Esophagus squamous epithelium (tissue), 5 donors: Measurements from ENCODE around the gene TOMM70. TPM values are rescaled to one million over a fixed set of nuclear protein-coding genes. Genes with fewer than 3 reads are reported as not detected.
"Not testable (repeated sequence)": the region's sequence is repeated elsewhere in the genome, so short reads cannot be mapped to it uniquely, and the experiment has no call there.

ENCODE experiments used
- DNase-seq: peaks from one replicate; lab custom pipeline; 2025; lab: John Stamatoyannopoulos, UW
- H3K27ac ChIP-seq, 4 donors: fragments of 200-600 bp; sonication (generic); one replicate each; pipeline ENCODE4 v1.5.1; 2016 to 2019; ENCODE audit warnings: mild to moderate bottlenecking in 1 of 4
- H3K27me3 ChIP-seq, 4 donors: fragments of 200-600 bp; sonication (generic); 1 replicate in 3 of 4; 2 replicates in 1 of 4; pipeline versions ENCODE4 v1.5.1 to v1.6.0; 2017 to 2021; ENCODE audit warnings: antibody characterized with exemption in 1 of 4
- H3K36me3 ChIP-seq, 3 donors: fragments of 200-600 bp; sonication (generic); one replicate each; pipeline ENCODE4 v1.5.1; 2016 to 2019
- H3K4me1 ChIP-seq, 3 donors: fragments of 200-600 bp; sonication (generic); one replicate each; pipeline ENCODE4 v1.5.1; 2017 to 2019
- H3K4me3 ChIP-seq, 4 donors: fragments of 200-600 bp; sonication (generic); 1 replicate in 3 of 4; 2 replicates in 1 of 4; pipeline ENCODE4 v1.5.1; 2016 to 2019; ENCODE audit warnings: mild to moderate bottlenecking in 2 of 4, moderate library complexity in 1 of 4
- H3K9me3 ChIP-seq, 3 donors: fragments of 200-600 bp; sonication (generic); one replicate each; pipeline ENCODE4 v1.5.1; 2016 to 2019
- CTCF ChIP-seq, 6 experiments: fragments of 450-650 bp in 4 of 6; fragments of 200-600 bp in 2 of 6; sonication (generic) in 2 of 6; IDR thresholded peaks; one replicate each; pipeline ENCODE4 v1.5.1; 2016 to 2019; ENCODE audit warnings: antibody characterized with exemption in 6 of 6, mild to moderate bottlenecking in 4 of 6, moderate library complexity in 4 of 6
- POLR2A ChIP-seq, 4 donors: fragments of 450-650 bp; IDR thresholded peaks; one replicate each; pipeline ENCODE4 v1.6.1; 2017; ENCODE audit warnings: antibody characterized with exemption in 4 of 4, mild to moderate bottlenecking in 4 of 4, moderate library complexity in 3 of 4
- WGBS, 2 donors: methylation state at CpG; one replicate each; pipeline ENCODE4 v1.1.5; 2018; 5-methylcytosine and 5-hydroxymethylcytosine counted together
- intact Hi-C: fragments of 100-400 bp; cut with DNase I; formaldehyde crosslinking; loops from one replicate; pipeline ENCODE4 v1.15.0; 2022
- total RNA-seq, 4 donors: library from RNA; depleted of rRNA; stranded (reverse); fragments of >200 nt; gene quantifications; one replicate each; pipeline ENCODE4 v1.1.0, GENCODE V29; 2016
- donor health status: DM: yes; HTN: yes; CAD: no.

The TOMM70 gene
- total RNA-seq, 4 donors from 2014 or later = 32.0 to 51.3 (median 44.3) TPM

- H3K9me3 ChIP-seq = peaks cover 0 to 5% (median 0%) of the 10 kb centered on the region in 3 donors
- 92 to 93% methylated on average over 3 of the region's 3 CpGs for WGBS, 2 donors
- TF ChIP-seq CTCF (IDR thresholded peaks at IDR 0.05) (no peak), POLR2A (IDR thresholded peaks at IDR 0.05) (no peak)
- no peaks in the 10 kb centered on the region for H3K27me3 ChIP-seq
- no peaks in the 10 kb centered on the region for H3K4me1 ChIP-seq
- no peak overlapping the region for H3K4me3 ChIP-seq
- peaks cover 0 to 99% (median under 1%) of the 10 kb centered on the region in 3 donors for H3K36me3 ChIP-seq
- H3K27ac ChIP-seq = no peak overlapping the region
- intact Hi-C loops = no loop called here
- no peak for DNase-seq
Measured at GRCh38 chr3:100359035-100359434, 41.9 kb downstream of the TOMM70 start.

- H3K27me3 ChIP-seq = no peaks in the 10 kb centered on the region
- H3K4me3 ChIP-seq = no peak overlapping the region
- peaks cover 0 to 5% (median 0%) of the 10 kb centered on the region in 3 donors for H3K9me3 ChIP-seq
- peaks cover 0 to 99% (median 4%) of the 10 kb centered on the region in 3 donors for H3K36me3 ChIP-seq
- no peak for DNase-seq
- no peaks in the 10 kb centered on the region for H3K4me1 ChIP-seq
- TF ChIP-seq CTCF (IDR thresholded peaks at IDR 0.05) = no peak
- TF ChIP-seq POLR2A (IDR thresholded peaks at IDR 0.05) = no peak
- 84 to 100% methylated on average over 2 of the region's 2 CpGs for WGBS, 2 donors
- H3K27ac ChIP-seq = no peak overlapping the region
- intact Hi-C loops = no loop called here
Measured at GRCh38 chr3:100358413-100358812, 42.5 kb downstream of the TOMM70 start.

GRCh38 chr3:100354850-100355249 lies 46.0 kb downstream of the TOMM70 start:
- H3K4me1 ChIP-seq = no peaks in the 10 kb centered on the region
- no peak overlapping the region for H3K27ac ChIP-seq
- WGBS, 2 donors = 91 to 96% methylated on average over 3 of the region's 3 CpGs
- peaks cover 4 to 92% (median 7%) of the 10 kb centered on the region in 3 donors for H3K36me3 ChIP-seq
- no peaks in the 10 kb centered on the region for H3K9me3 ChIP-seq
- H3K27me3 ChIP-seq = no peaks in the 10 kb centered on the region
- intact Hi-C loops = no loop called here
- TF ChIP-seq POLR2A (IDR thresholded peaks at IDR 0.05) (no peak), CTCF (IDR thresholded peaks at IDR 0.05) (no peak)
- no peak overlapping the region for H3K4me3 ChIP-seq
- DNase-seq = no peak

GRCh38 chr3:100352296-100353231 lies 48.3 kb downstream of the TOMM70 start:
- WGBS, 2 donors = 84 to 86% methylated on average over 10 of the region's 10 CpGs
- TF ChIP-seq CTCF (IDR thresholded peaks at IDR 0.05) (no peak), POLR2A (IDR thresholded peaks at IDR 0.05) (no peak)
- H3K36me3 ChIP-seq = peaks cover 7 to 93% (median 12%) of the 10 kb centered on the region in 3 donors

GRCh38 chr3:100351770-100352169 lies 49.1 kb downstream of the TOMM70 start:
- H3K36me3 ChIP-seq = peaks cover 7 to 93% (median 12%) of the 10 kb centered on the region in 3 donors
- WGBS, 2 donors = 100% methylated on average over 2 of the region's 2 CpGs; no CpG with 5 or more reads in 1 of the 2 donors
- DNase-seq, H3K9me3 ChIP-seq, H3K27ac ChIP-seq, H3K4me1 ChIP-seq, H3K27me3 ChIP-seq, H3K4me3 ChIP-seq, intact Hi-C loops: not testable (repeated sequence)

More at GRCh38 chr3:100352296-100353231, 48.3 kb downstream of the TOMM70 start:
- no peaks in the 10 kb centered on the region for H3K27me3 ChIP-seq
- no peaks in the 10 kb centered on the region for H3K9me3 ChIP-seq
- intact Hi-C loops = no loop called here
- no peak for DNase-seq
- H3K27ac ChIP-seq = no peak overlapping the region
- H3K4me1 ChIP-seq = no peaks in the 10 kb centered on the region
- no peak overlapping the region for H3K4me3 ChIP-seq
